ENCODE results near the gene PARD3.

Gene PARD3

GRCh38 chr10:34479520-34480179, 335.4 kb downstream of the PARD3 start:
- in situ Hi-C loops (cut with MboI; ENCODE audit: low sequenced_read_pairs): no loop called here

- in situ Hi-C loops (cut with MboI; ENCODE audit: low sequenced_read_pairs): no loop called here
These were observed 337.8 kb downstream of the PARD3 start for GRCh38 chr10:34477249-34477648.

GRCh38 chr10:34476608-34477007, 338.5 kb downstream of the PARD3 start:
- in situ Hi-C loops (cut with MboI; ENCODE audit: low sequenced_read_pairs): no loop called here

- in situ Hi-C loops (cut with MboI; ENCODE audit: low sequenced_read_pairs): no loop called here
These were observed 339.3 kb downstream of the PARD3 start for GRCh38 chr10:34475786-34476185.

GRCh38 chr10:34475274-34475646, 339.8 kb downstream of the PARD3 start:
- in situ Hi-C loops (cut with MboI; ENCODE audit: low sequenced_read_pairs): no loop called here

- in situ Hi-C loops (cut with MboI; ENCODE audit: low sequenced_read_pairs): no loop called here
These were observed 340.4 kb downstream of the PARD3 start for GRCh38 chr10:34474555-34475273.

GRCh38 chr10:34474009-34474376, 341.1 kb downstream of the PARD3 start:
- in situ Hi-C loops (cut with MboI; ENCODE audit: low sequenced_read_pairs): no loop called here

- in situ Hi-C loops (cut with MboI; ENCODE audit: low sequenced_read_pairs): no loop called here
These were observed 341.7 kb downstream of the PARD3 start for GRCh38 chr10:34473174-34474008.

- in situ Hi-C loops (cut with MboI; ENCODE audit: low sequenced_read_pairs): no loop called here
These were observed 344.8 kb downstream of the PARD3 start for GRCh38 chr10:34470307-34470706.

GRCh38 chr10:34469446-34469845, 345.6 kb downstream of the PARD3 start:
- in situ Hi-C loops (cut with MboI; ENCODE audit: low sequenced_read_pairs): no loop called here

- in situ Hi-C loops (cut with MboI; ENCODE audit: low sequenced_read_pairs): no loop called here
These were observed 347.2 kb downstream of the PARD3 start for GRCh38 chr10:34467902-34468301.

GRCh38 chr10:34467364-34467763, 347.7 kb downstream of the PARD3 start:
- in situ Hi-C loops (cut with MboI; ENCODE audit: low sequenced_read_pairs): no loop called here

GRCh38 chr10:34465678-34466077, 349.4 kb downstream of the PARD3 start:
- in situ Hi-C loops (cut with MboI; ENCODE audit: low sequenced_read_pairs): no loop called here

GRCh38 chr10:34464591-34464990, 350.5 kb downstream of the PARD3 start:
- in situ Hi-C loops (cut with MboI; ENCODE audit: low sequenced_read_pairs): no loop called here

GRCh38 chr10:34464000-34464399, 351.1 kb downstream of the PARD3 start:
- in situ Hi-C loops (cut with MboI; ENCODE audit: low sequenced_read_pairs): no loop called here

- in situ Hi-C loops (cut with MboI; ENCODE audit: low sequenced_read_pairs): no loop called here
These were observed 352.1 kb downstream of the PARD3 start for GRCh38 chr10:34462993-34463392.

GRCh38 chr10:34462056-34462455, 353.0 kb downstream of the PARD3 start:
- in situ Hi-C loops (cut with MboI; ENCODE audit: low sequenced_read_pairs): no loop called here

GRCh38 chr10:34454590-34455261, 360.4 kb downstream of the PARD3 start:
- in situ Hi-C loops (cut with MboI; ENCODE audit: low sequenced_read_pairs): no loop called here

GRCh38 chr10:34449836-34450235, 365.3 kb downstream of the PARD3 start:
- in situ Hi-C loops (cut with MboI; ENCODE audit: low sequenced_read_pairs): no loop called here

- in situ Hi-C loops (cut with MboI; ENCODE audit: low sequenced_read_pairs): no loop called here
These were observed 369.0 kb downstream of the PARD3 start for GRCh38 chr10:34446049-34446448.
